Activated naive CD8-positive, alpha-beta T cell treated with anti-CD3 and anti-CD28 coated beads, Interleukin-2, amount 50 U/mL, for 24 hours (primary cell): ENCODE data around the gene ZNF263.

Experiments used
- ATAC-seq: fragments of 150-1000 bp; cut with Tn5 transposase; one replicate; pipeline ENCODE4 v1.10.0; 2021
- DNase-seq: peaks from one replicate; pipeline ENCODE4 v3.0.0; 2021
- H3K27ac Mint-ChIP-seq: one replicate; pipeline ENCODE4 v1.8.0; 2021; ENCODE audit warnings: mild to moderate bottlenecking, mixed read lengths
- H3K27me3 Mint-ChIP-seq: one replicate; pipeline ENCODE4 v1.8.0; 2021; ENCODE audit warnings: mixed read lengths
- H3K36me3 Mint-ChIP-seq: one replicate; pipeline ENCODE4 v1.8.0; 2021; ENCODE audit warnings: low read depth, mixed read lengths
- H3K4me1 Mint-ChIP-seq: one replicate; pipeline ENCODE4 v1.8.0; 2021; ENCODE audit warnings: mixed read lengths
- H3K4me3 Mint-ChIP-seq: one replicate; pipeline ENCODE4 v1.8.0; 2021; ENCODE audit warnings: mild to moderate bottlenecking, moderate library complexity, mixed read lengths
- H3K9me3 Mint-ChIP-seq: one replicate; pipeline ENCODE4 v1.8.0; 2021; ENCODE audit warnings: mixed read lengths

ZNF263 gene

DNA sequence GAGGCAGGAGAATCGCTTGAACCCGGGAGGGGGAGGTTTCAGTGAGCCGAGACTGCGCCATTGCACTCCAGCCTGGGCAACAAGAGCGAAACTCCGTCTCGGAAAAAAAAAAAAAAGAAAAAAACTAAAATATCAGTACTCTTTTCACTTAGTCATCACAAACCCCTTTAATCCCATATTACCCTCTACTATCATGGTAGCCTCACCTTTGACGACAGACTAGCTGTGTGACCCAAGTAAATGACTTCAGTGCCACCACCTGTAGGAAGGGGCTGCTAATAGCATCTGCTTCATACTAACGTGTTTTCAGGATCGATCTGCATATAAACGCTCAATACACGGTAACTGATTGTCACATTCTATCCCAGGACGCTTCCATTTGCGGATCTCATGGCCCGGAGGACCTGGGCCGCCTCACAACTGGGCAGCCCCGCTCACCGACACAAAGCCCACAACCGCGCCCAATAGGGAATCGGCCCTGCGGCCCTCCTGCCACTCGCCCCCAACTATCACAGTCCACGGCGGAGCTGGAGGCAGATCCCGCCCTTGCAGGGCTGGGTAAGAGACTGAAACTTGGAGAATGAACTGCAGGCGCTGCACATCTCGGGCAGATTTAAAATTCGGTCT, 1.1 kb upstream of the ZNF263 start:
- H3K4me1 Mint-ChIP-seq, result peaks cover 40% of the 10 kb centered on the region
- H3K27me3 Mint-ChIP-seq, result peaks cover 3% of the 10 kb centered on the region
- peak overlapping the region; percentile 94 for H3K4me3 Mint-ChIP-seq
- H3K36me3 Mint-ChIP-seq, result peaks cover 34% of the 10 kb centered on the region
- ATAC-seq (peak; percentile 53), DNase-seq (no peak)
- H3K27ac Mint-ChIP-seq, result peak overlapping the region; percentile 95
- H3K9me3 Mint-ChIP-seq, result peaks cover 15% of the 10 kb centered on the region

- H3K27ac Mint-ChIP-seq, result peak overlapping the region; percentile 95
- no peak for ATAC-seq
- peak overlapping the region; percentile 94 for H3K4me3 Mint-ChIP-seq
- peaks cover 50% of the 10 kb centered on the region for H3K36me3 Mint-ChIP-seq
- H3K9me3 Mint-ChIP-seq, result peaks cover 25% of the 10 kb centered on the region
- peaks cover 40% of the 10 kb centered on the region for H3K4me1 Mint-ChIP-seq
- H3K27me3 Mint-ChIP-seq, result no peaks in the 10 kb centered on the region
- no peak for DNase-seq
These were observed 504 bp downstream of the ZNF263 start for GRCh38 chr16:3283543-3284447.

GRCh38 chr16:3285131-3285530, 1.8 kb downstream of the ZNF263 start:
- Mint-ChIP-seq H3K27me3 (no peaks in the 10 kb centered on the region), H3K4me1 (peaks cover 40% of the 10 kb centered on the region), H3K36me3 (peaks cover 64% of the 10 kb centered on the region), H3K27ac (no peak overlapping the region), H3K4me3 (peak overlapping the region; percentile 94), H3K9me3 (peaks cover 31% of the 10 kb centered on the region)
- DNase-seq (no peak), ATAC-seq (no peak)

GRCh38 chr16:3289998-3290673, 6.8 kb downstream of the ZNF263 start:
- Mint-ChIP-seq H3K9me3 (peaks cover 58% of the 10 kb centered on the region), H3K4me3 (no peak overlapping the region), H3K4me1 (peaks cover 10% of the 10 kb centered on the region), H3K27me3 (no peaks in the 10 kb centered on the region), H3K27ac (no peak overlapping the region), H3K36me3 (peaks cover 95% of the 10 kb centered on the region)
- ATAC-seq (no peak), DNase-seq (no peak)

- Mint-ChIP-seq H3K4me1 (no peaks in the 10 kb centered on the region), H3K36me3 (peaks cover 86% of the 10 kb centered on the region), H3K9me3 (peaks cover 58% of the 10 kb centered on the region), H3K27ac (no peak overlapping the region), H3K27me3 (no peaks in the 10 kb centered on the region), H3K4me3 (no peak overlapping the region)
- ATAC-seq, result no peak
- DNase-seq, result no peak
These were observed 9.3 kb downstream of the ZNF263 start for GRCh38 chr16:3292604-3293003.

GRCh38 chr16:3295209-3295608, 11.9 kb downstream of the ZNF263 start:
- Mint-ChIP-seq H3K4me3 (no peak overlapping the region), H3K36me3 (peaks cover 81% of the 10 kb centered on the region), H3K27me3 (no peaks in the 10 kb centered on the region), H3K27ac (no peak overlapping the region), H3K9me3 (peaks cover 68% of the 10 kb centered on the region), H3K4me1 (no peaks in the 10 kb centered on the region)
- no peak for DNase-seq
- ATAC-seq, result no peak

- no peak overlapping the region for H3K4me3 Mint-ChIP-seq
- peaks cover 70% of the 10 kb centered on the region for H3K9me3 Mint-ChIP-seq
- DNase-seq, result no peak
- no peak overlapping the region for H3K27ac Mint-ChIP-seq
- no peaks in the 10 kb centered on the region for H3K27me3 Mint-ChIP-seq
- H3K4me1 Mint-ChIP-seq, result no peaks in the 10 kb centered on the region
- peaks cover 80% of the 10 kb centered on the region for H3K36me3 Mint-ChIP-seq
- ATAC-seq, result no peak
These were observed 12.5 kb downstream of the ZNF263 start for GRCh38 chr16:3295783-3296182.

DNA sequence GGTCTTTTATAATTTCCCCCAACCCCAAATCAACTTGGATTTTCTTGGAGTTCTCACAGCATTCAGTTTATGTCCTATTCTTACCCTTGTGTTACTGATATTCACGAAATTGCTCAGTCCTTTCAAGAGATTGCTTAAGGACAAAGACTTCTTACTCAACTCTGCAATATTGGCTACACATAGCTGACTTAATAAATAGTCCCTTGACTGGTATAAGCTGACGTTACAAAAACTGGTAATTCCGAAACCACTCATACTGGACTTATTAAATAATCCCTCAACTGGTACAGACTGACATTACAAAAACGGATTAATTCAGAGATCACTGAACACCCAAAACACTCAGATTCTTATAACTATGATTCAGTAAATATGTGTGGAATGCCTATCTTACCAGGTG, 21.1 kb downstream of the ZNF263 start:
- ATAC-seq (no peak), DNase-seq (no peak)
- H3K4me3 Mint-ChIP-seq, result peak overlapping the region; percentile 81
- peaks cover 23% of the 10 kb centered on the region for H3K4me1 Mint-ChIP-seq
- no peaks in the 10 kb centered on the region for H3K27me3 Mint-ChIP-seq
- peaks cover 74% of the 10 kb centered on the region for H3K36me3 Mint-ChIP-seq
- H3K27ac Mint-ChIP-seq, result peak overlapping the region; percentile 73
- peaks cover 49% of the 10 kb centered on the region for H3K9me3 Mint-ChIP-seq

GRCh38 chr16:3305109-3306068, 22.1 kb downstream of the ZNF263 start, which contains the start of the genes TIGD7 and ZNF75A:
TSS of gene TIGD7 (minus strand) at chr16:3305430. CDS start at chr16:3300614, 4,816 bp downstream.
TSS of gene ZNF75A (plus strand) at chr16:3305497. CDS start at chr16:3308429, 2,932 bp downstream.
- peaks cover 74% of the 10 kb centered on the region for H3K36me3 Mint-ChIP-seq
- H3K4me3 Mint-ChIP-seq, result peak within 1 kb of the TSS; percentile 81
- H3K27ac Mint-ChIP-seq, result peak within 1 kb of the TSS; percentile 73
- ATAC-seq, result peak; percentile 99
- peaks cover 23% of the 10 kb centered on the region for H3K4me1 Mint-ChIP-seq
- H3K27me3 Mint-ChIP-seq, result no peaks in the 10 kb centered on the region
- peaks cover 40% of the 10 kb centered on the region for H3K9me3 Mint-ChIP-seq
- DNase-seq, result peak; percentile 83

DNA sequence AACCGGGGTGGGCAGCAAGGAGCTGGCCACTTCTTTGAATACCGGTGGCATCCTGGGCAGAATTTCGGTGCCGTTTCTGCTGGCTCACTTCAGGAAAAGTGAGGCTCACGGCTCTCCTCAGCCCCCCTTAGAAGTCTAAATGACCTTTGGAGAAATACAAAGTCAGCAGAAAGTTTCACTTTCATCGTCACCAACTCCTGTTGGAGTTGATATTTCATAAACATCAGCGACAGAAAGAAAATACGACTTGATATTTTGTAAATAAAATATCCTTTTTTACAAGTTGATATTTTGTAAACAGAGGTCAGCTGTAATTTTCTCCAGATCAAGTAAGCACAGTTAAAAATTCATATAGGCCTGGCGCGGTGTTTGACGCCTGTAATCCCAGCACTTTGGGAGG, 22.8 kb downstream of the ZNF263 start:
- peaks cover 37% of the 10 kb centered on the region for H3K9me3 Mint-ChIP-seq
- ATAC-seq (no peak), DNase-seq (no peak)
- peak overlapping the region; percentile 73 for H3K27ac Mint-ChIP-seq
- peak overlapping the region; percentile 81 for H3K4me3 Mint-ChIP-seq
- peaks cover 75% of the 10 kb centered on the region for H3K36me3 Mint-ChIP-seq
- no peaks in the 10 kb centered on the region for H3K27me3 Mint-ChIP-seq
- H3K4me1 Mint-ChIP-seq, result peaks cover 23% of the 10 kb centered on the region

GRCh38 chr16:3311496-3311895, 28.2 kb downstream of the ZNF263 start:
- peaks cover 69% of the 10 kb centered on the region for H3K9me3 Mint-ChIP-seq
- no peak overlapping the region for H3K4me3 Mint-ChIP-seq
- peaks cover 2% of the 10 kb centered on the region for H3K4me1 Mint-ChIP-seq
- H3K27ac Mint-ChIP-seq, result no peak overlapping the region
- DNase-seq (no peak), ATAC-seq (no peak)
- peaks cover 94% of the 10 kb centered on the region for H3K36me3 Mint-ChIP-seq
- no peaks in the 10 kb centered on the region for H3K27me3 Mint-ChIP-seq

DNA sequence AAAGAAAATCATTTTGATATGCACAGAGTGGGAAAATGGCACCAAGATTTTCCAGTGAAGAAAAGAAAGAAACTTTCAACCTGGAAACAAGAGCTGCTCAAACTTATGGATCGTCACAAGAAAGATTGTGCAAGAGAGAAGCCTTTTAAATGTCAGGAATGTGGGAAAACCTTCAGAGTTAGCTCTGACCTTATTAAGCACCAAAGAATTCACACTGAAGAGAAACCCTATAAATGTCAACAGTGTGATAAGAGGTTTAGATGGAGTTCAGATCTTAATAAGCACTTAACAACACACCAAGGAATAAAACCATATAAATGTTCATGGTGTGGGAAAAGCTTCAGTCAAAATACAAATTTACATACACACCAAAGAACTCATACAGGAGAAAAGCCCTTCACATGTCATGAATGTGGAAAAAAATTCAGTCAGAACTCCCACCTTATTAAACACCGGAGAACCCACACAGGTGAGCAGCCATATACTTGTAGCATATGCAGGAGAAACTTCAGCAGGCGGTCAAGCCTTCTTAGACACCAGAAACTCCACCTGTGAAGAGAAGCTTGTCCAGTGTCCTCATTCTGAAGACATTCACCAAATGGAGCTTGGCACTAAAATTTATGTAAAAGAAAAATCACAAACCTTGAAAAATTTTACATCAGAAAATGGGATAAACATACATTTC, 34.2 kb downstream of the ZNF263 start:
- Mint-ChIP-seq H3K36me3 (peaks cover 78% of the 10 kb centered on the region), H3K9me3 (peaks cover 85% of the 10 kb centered on the region), H3K4me1 (no peaks in the 10 kb centered on the region), H3K27me3 (no peaks in the 10 kb centered on the region), H3K27ac (no peak overlapping the region), H3K4me3 (no peak overlapping the region)
- no peak for ATAC-seq
- DNase-seq, result no peak

DNA sequence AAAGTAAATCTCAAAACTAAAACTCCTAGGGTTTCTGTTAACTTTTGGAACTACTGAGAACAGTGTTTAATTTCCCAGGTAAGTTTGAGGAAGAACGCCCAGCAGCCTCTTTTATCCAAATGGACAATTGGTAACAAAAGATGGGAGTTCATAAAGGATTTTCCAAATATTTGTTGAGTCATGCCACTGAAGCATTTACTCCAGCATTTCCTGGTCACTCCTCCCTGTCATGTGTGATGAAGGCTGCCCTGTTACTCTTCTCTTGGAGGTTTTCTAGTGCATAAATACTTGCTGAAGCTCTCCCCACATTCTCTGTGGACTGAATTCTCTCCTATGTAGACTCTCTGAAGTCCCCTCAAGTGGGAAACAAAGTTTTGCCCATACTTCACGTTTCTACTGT, 38.5 kb downstream of the ZNF263 start:
- no peaks in the 10 kb centered on the region for H3K27me3 Mint-ChIP-seq
- peaks cover 61% of the 10 kb centered on the region for H3K9me3 Mint-ChIP-seq
- DNase-seq (no peak), ATAC-seq (no peak)
- H3K27ac Mint-ChIP-seq, result no peak overlapping the region
- H3K4me3 Mint-ChIP-seq, result no peak overlapping the region
- peaks cover 40% of the 10 kb centered on the region for H3K36me3 Mint-ChIP-seq
- no peaks in the 10 kb centered on the region for H3K4me1 Mint-ChIP-seq
